Measurements from ENCODE around the gene SLC49A4. TPM values are rescaled to one million over a fixed set of nuclear protein-coding genes. Genes with fewer than 3 reads are reported as not detected.

The SLC49A4 gene
- total RNA-seq, 4 donors from 2014 or later = 9.7 to 26.9 (median 19.4) TPM

- Histone ChIP-seq H3K4me3 (no peak overlapping the region), H3K27ac (no peak overlapping the region), H3K9me3 (no peaks in the 10 kb centered on the region), H3K36me3 (no peaks in the 10 kb centered on the region), H3K4me1 (no peaks in the 10 kb centered on the region), H3K27me3 (no peaks in the 10 kb centered on the region)
- TF ChIP-seq CTCF (IDR thresholded peaks at IDR 0.05) (no peak), POLR2A (IDR thresholded peaks at IDR 0.05) (no peak)
- no peak for DNase-seq
- intact Hi-C loops (cut with DNase I; ENCODE audit: low total_unique reads) = no loop called here
Measured at GRCh38 chr3:122926811-122927210, 131.9 kb downstream of the SLC49A4 start.

DNA sequence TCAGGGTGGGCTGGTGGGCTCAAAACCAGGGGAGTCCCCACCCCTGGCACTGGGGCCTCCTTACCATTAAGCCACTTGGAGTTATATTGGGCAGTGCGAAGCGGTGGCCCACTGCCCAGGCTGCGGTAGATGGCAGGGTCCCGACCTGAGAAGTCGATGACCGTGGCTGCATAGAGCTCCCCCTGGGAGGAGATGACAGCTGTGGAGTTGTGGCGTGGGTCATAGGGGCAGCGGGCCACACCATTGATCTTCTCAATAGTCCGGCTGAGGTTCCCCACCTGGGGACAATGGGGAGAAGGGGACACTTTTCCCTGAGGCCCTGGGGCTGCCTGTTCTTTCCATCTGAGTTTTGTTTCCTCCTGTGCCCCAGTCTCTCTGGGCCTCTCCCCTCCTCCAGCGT lies 132.9 kb downstream of the SLC49A4 start:
- Histone ChIP-seq H3K27me3 (no peaks in the 10 kb centered on the region), H3K4me3 (no peak overlapping the region), H3K9me3 (no peaks in the 10 kb centered on the region), H3K36me3 (no peaks in the 10 kb centered on the region), H3K27ac (no peak overlapping the region), H3K4me1 (no peaks in the 10 kb centered on the region)
- no peak for DNase-seq
- no peak for TF ChIP-seq POLR2A (IDR thresholded peaks at IDR 0.05)
- TF ChIP-seq CTCF (IDR thresholded peaks at IDR 0.05) = no peak
- intact Hi-C loops (cut with DNase I; ENCODE audit: low total_unique reads) = no loop called here

DNA sequence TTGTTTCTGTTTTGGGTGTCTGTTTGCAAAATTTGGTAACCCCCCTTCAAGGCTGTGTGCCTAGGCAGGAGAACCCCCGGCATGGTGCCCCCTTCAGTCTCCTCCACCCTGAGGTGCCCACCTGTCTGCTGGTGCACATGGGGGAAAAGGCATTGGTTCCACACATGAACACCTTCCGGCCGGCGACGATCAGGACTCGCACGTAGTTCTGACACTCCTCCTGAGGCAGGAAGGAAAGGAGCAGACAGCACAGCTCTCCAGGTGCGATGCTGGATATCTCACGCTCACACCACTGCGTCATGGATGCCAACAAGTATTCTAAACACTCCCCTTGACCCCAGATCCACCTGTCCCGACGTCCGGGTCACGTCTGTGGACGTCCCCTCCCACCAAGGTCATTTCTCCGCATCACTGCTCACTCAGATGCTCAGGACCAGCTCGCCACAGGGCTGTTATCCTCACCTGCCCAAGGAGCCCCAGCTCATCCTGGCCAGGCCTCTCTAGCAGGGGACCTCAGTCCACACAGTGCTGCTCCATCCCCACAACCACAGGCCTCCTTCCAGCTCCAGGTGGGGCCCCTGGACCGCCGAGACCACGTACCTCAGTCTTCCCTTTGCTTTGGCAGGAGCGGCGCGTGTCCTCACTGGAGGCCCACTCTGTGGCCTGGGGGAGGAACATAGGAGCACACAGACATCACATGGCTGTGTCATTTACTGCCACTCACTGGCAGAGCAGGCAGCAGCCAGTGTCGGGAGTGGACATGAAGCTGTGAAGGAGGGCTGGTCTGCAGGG lies 133.7 kb downstream of the SLC49A4 start:
- intact Hi-C loops (cut with DNase I; ENCODE audit: low total_unique reads) = no loop called here
- no peak for DNase-seq
- TF ChIP-seq POLR2A (IDR thresholded peaks at IDR 0.05) = no peak
- no peak for TF ChIP-seq CTCF (IDR thresholded peaks at IDR 0.05)
- Histone ChIP-seq H3K4me3 (no peak overlapping the region), H3K36me3 (no peaks in the 10 kb centered on the region), H3K4me1 (no peaks in the 10 kb centered on the region), H3K9me3 (no peaks in the 10 kb centered on the region), H3K27me3 (no peaks in the 10 kb centered on the region), H3K27ac (no peak overlapping the region)

- intact Hi-C loops (cut with DNase I; ENCODE audit: low total_unique reads) = no loop called here
- Histone ChIP-seq H3K9me3 (no peaks in the 10 kb centered on the region), H3K4me3 (no peak overlapping the region), H3K4me1 (no peaks in the 10 kb centered on the region), H3K36me3 (no peaks in the 10 kb centered on the region), H3K27me3 (no peaks in the 10 kb centered on the region), H3K27ac (no peak overlapping the region)
- DNase-seq = no peak
- TF ChIP-seq CTCF (IDR thresholded peaks at IDR 0.05) (no peak), POLR2A (IDR thresholded peaks at IDR 0.05) (no peak)
Measured at GRCh38 chr3:122929188-122930062, 134.6 kb downstream of the SLC49A4 start.
